ENCODE results near the gene FGF14. TPM values are rescaled to one million over a fixed set of nuclear protein-coding genes. Genes with fewer than 3 reads are reported as not detected.

Gene FGF14
- polyA plus RNA-seq, 1 of the 3 experiments (the other 2 are of a cell fraction): 0.20 TPM

DNA sequence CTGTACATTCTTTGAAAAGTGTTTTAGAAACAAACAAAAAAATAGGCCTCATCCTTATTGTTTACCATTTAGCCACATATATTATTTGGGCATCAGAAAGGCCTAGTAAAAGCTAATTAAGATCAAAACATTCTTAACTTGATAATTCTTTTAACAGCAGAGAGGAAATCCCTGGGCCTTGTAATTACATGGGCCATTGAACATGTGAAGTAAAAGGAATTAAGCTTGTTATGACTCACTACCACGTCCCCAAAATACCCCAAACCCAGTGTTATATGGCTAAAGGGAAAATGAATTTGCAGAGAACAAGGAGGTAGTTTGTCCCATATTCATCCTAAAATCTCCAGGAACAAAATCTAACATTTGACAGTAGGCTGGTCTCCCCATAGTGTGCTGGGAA, 509.6 kb downstream of the FGF14 start:
- Histone ChIP-seq H3K4me1 (ENCODE audit: control insufficient read depth in 1 of 2, insufficient read depth in 2 of 2, low read depth in 1 of 2, low read length in 1 of 2) (peaks cover 0 to 12% of the 10 kb centered on the region in 2 experiments; a peak in 2 of 4 replicates), H3K36me3 (replicated peaks in 1 of 2; ENCODE audit: control insufficient read depth in 1 of 2, insufficient read depth in 2 of 2, low read length in 1 of 2) (no peaks in the 10 kb centered on the region), H4K20me1 (ENCODE audit: insufficient read depth) (no peaks in the 10 kb centered on the region), H3K27me3 (ENCODE audit: insufficient read depth) (no peaks in the 10 kb centered on the region), H3K79me2 (ENCODE audit: insufficient read depth) (no peaks in the 10 kb centered on the region), H3K27ac (ENCODE audit: low read depth in 2 of 2, low read length in 1 of 2) (no peak overlapping the region), H3K9me3 (no peaks in the 10 kb centered on the region), H3F3A (replicated peaks; ENCODE audit: insufficient read depth) (no peaks in the 10 kb centered on the region), H3K9ac (no peak overlapping the region), H3K4me2 (no peak overlapping the region), H3K9me2 (no peaks in the 10 kb centered on the region), H2AFZ (ENCODE audit: low read depth) (no peak overlapping the region), H3K4me3 (ENCODE audit: low read depth in 2 of 2, low read length in 1 of 2) (no peak overlapping the region)
- TF ChIP-seq, protein P1, sequence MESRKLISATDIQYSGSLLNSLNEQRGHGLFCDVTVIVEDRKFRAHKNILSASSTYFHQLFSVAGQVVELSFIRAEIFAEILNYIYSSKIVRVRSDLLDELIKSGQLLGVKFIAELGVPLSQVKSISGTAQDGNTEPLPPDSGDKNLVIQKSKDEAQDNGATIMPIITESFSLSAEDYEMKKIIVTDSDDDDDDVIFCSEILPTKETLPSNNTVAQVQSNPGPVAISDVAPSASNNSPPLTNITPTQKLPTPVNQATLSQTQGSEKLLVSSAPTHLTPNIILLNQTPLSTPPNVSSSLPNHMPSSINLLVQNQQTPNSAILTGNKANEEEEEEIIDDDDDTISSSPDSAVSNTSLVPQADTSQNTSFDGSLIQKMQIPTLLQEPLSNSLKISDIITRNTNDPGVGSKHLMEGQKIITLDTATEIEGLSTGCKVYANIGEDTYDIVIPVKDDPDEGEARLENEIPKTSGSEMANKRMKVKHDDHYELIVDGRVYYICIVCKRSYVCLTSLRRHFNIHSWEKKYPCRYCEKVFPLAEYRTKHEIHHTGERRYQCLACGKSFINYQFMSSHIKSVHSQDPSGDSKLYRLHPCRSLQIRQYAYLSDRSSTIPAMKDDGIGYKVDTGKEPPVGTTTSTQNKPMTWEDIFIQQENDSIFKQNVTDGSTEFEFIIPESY (IDR thresholded peaks at IDR 0.05; ENCODE audit: borderline replicate concordance, low read depth): no peak
- TF ChIP-seq FOSL2 (IDR thresholded peaks at IDR 0.05; ENCODE audit: borderline replicate concordance, low read depth) (no peak), MXI1 (IDR thresholded peaks at IDR 0.05; ENCODE audit: low read depth, low read length) (no peak), RFX5 (IDR thresholded peaks at IDR 0.05; ENCODE audit: low read length) (no peak), TAF1 (IDR thresholded peaks at IDR 0.05; ENCODE audit: borderline replicate concordance, low read depth, low read length) (no peak), ELF1 (IDR thresholded peaks at IDR 0.05) (no peak), MEF2A (IDR thresholded peaks at IDR 0.05; ENCODE audit: borderline replicate concordance, low read depth) (no peak), TCF12 (IDR thresholded peaks at IDR 0.05) (no peak), RAD21 (IDR thresholded peaks at IDR 0.05; ENCODE audit: low read length) (no peak), YY1 (IDR thresholded peaks at IDR 0.05; ENCODE audit: low read depth) (no peak), FOXJ3 (CRISPR knock-in tag; IDR thresholded peaks at IDR 0.05) (no peak), RXRA (IDR thresholded peaks at IDR 0.05; ENCODE audit: borderline replicate concordance, low read depth) (no peak)
- TF ChIP-seq, protein P2, sequence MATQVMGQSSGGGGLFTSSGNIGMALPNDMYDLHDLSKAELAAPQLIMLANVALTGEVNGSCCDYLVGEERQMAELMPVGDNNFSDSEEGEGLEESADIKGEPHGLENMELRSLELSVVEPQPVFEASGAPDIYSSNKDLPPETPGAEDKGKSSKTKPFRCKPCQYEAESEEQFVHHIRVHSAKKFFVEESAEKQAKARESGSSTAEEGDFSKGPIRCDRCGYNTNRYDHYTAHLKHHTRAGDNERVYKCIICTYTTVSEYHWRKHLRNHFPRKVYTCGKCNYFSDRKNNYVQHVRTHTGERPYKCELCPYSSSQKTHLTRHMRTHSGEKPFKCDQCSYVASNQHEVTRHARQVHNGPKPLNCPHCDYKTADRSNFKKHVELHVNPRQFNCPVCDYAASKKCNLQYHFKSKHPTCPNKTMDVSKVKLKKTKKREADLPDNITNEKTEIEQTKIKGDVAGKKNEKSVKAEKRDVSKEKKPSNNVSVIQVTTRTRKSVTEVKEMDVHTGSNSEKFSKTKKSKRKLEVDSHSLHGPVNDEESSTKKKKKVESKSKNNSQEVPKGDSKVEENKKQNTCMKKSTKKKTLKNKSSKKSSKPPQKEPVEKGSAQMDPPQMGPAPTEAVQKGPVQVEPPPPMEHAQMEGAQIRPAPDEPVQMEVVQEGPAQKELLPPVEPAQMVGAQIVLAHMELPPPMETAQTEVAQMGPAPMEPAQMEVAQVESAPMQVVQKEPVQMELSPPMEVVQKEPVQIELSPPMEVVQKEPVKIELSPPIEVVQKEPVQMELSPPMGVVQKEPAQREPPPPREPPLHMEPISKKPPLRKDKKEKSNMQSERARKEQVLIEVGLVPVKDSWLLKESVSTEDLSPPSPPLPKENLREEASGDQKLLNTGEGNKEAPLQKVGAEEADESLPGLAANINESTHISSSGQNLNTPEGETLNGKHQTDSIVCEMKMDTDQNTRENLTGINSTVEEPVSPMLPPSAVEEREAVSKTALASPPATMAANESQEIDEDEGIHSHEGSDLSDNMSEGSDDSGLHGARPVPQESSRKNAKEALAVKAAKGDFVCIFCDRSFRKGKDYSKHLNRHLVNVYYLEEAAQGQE (IDR thresholded peaks at IDR 0.05; ENCODE audit: low read depth, low read length): no peak
- TF ChIP-seq, protein P3, sequence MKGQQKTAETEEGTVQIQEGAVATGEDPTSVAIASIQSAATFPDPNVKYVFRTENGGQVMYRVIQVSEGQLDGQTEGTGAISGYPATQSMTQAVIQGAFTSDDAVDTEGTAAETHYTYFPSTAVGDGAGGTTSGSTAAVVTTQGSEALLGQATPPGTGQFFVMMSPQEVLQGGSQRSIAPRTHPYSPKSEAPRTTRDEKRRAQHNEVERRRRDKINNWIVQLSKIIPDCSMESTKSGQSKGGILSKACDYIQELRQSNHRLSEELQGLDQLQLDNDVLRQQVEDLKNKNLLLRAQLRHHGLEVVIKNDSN (IDR thresholded peaks at IDR 0.05; ENCODE audit: borderline replicate concordance, low read depth): no peak
- TF ChIP-seq, protein P4, sequence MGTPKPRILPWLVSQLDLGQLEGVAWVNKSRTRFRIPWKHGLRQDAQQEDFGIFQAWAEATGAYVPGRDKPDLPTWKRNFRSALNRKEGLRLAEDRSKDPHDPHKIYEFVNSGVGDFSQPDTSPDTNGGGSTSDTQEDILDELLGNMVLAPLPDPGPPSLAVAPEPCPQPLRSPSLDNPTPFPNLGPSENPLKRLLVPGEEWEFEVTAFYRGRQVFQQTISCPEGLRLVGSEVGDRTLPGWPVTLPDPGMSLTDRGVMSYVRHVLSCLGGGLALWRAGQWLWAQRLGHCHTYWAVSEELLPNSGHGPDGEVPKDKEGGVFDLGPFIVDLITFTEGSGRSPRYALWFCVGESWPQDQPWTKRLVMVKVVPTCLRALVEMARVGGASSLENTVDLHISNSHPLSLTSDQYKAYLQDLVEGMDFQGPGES (IDR thresholded peaks at IDR 0.05; ENCODE audit: low read depth, low read length): no peak
- TF ChIP-seq, protein P5, sequence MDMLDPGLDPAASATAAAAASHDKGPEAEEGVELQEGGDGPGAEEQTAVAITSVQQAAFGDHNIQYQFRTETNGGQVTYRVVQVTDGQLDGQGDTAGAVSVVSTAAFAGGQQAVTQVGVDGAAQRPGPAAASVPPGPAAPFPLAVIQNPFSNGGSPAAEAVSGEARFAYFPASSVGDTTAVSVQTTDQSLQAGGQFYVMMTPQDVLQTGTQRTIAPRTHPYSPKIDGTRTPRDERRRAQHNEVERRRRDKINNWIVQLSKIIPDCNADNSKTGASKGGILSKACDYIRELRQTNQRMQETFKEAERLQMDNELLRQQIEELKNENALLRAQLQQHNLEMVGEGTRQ (IDR thresholded peaks at IDR 0.05; ENCODE audit: borderline replicate concordance, low read depth, low read length): no peak
- TF ChIP-seq, protein P6, sequence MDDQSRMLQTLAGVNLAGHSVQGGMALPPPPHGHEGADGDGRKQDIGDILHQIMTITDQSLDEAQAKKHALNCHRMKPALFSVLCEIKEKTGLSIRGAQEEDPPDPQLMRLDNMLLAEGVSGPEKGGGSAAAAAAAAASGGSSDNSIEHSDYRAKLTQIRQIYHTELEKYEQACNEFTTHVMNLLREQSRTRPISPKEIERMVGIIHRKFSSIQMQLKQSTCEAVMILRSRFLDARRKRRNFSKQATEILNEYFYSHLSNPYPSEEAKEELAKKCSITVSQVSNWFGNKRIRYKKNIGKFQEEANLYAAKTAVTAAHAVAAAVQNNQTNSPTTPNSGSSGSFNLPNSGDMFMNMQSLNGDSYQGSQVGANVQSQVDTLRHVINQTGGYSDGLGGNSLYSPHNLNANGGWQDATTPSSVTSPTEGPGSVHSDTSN (IDR thresholded peaks at IDR 0.05): no peak
- TF ChIP-seq, protein P7, sequence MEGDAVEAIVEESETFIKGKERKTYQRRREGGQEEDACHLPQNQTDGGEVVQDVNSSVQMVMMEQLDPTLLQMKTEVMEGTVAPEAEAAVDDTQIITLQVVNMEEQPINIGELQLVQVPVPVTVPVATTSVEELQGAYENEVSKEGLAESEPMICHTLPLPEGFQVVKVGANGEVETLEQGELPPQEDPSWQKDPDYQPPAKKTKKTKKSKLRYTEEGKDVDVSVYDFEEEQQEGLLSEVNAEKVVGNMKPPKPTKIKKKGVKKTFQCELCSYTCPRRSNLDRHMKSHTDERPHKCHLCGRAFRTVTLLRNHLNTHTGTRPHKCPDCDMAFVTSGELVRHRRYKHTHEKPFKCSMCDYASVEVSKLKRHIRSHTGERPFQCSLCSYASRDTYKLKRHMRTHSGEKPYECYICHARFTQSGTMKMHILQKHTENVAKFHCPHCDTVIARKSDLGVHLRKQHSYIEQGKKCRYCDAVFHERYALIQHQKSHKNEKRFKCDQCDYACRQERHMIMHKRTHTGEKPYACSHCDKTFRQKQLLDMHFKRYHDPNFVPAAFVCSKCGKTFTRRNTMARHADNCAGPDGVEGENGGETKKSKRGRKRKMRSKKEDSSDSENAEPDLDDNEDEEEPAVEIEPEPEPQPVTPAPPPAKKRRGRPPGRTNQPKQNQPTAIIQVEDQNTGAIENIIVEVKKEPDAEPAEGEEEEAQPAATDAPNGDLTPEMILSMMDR (IDR thresholded peaks at IDR 0.05): no peak
- WGBS (ENCODE audit: low lambda C conversion rate): 44% methylated on average over 1 of the region's 1 CpG
- CTCF ChIA-PET: interaction anchor here (0.8 kb wide), 1 partner anchor 742 kb away, joined by 4 read pairs; no protein-coding TSS in a partner anchor
- DNase-seq: no peak
- POLR2A ChIA-PET: no interaction called here

All from SK-N-SH (cell line).